DLD1 (cell line): ENCODE data around the gene TRMT44.
"Not testable (repeated sequence)": the region's sequence is repeated elsewhere in the genome, so short reads cannot be mapped to it uniquely, and the experiment has no call there.

ENCODE experiments used
- in situ Hi-C: cut with HindIII; loops from 2 replicates; pipeline ENCODE4 v1.10.0; 2017; ENCODE audit warnings: low sequenced_read_pairs

The TRMT44 gene

DNA sequence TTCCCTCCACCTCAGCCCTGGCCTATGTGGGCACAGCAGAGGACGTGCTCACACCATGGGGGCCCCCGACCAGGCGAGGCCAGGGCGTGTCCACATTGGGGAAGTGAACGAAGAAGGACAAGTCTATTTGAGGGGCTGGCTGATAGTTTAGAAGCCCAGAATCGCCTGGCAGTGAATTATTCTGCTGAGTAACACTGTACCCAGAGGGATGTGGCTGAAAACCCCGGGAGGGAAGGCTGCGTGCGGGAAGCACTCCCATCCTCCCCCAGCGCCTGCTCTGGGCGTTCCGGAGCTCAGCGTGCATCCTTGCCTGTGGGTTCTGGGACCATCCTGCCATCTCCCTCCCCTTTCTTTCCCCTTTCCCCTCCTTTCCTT lies 66.6 kb downstream of the TRMT44 start:
- in situ Hi-C loops = no loop called here

DNA sequence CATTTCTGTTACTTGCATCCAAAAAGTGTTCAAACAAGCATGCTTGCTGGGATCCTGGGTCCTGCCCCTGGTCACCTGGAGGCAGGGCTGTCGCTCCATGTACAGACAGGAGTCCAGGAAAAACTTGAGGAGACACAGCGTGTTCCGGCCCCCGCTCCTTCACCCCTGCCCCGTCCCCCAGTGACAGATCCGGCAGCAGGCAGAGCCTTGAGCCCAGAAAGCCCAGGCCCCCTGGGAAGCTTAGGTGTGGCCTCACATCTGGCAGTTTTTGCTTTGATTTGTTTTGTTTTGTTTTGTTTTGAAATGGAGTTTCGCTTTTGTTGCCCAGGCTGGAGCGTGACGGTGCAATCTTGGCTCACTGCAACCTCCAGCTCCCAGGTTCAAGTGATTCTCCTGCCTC lies 67.0 kb downstream of the TRMT44 start:
- in situ Hi-C loops = no loop called here

DNA sequence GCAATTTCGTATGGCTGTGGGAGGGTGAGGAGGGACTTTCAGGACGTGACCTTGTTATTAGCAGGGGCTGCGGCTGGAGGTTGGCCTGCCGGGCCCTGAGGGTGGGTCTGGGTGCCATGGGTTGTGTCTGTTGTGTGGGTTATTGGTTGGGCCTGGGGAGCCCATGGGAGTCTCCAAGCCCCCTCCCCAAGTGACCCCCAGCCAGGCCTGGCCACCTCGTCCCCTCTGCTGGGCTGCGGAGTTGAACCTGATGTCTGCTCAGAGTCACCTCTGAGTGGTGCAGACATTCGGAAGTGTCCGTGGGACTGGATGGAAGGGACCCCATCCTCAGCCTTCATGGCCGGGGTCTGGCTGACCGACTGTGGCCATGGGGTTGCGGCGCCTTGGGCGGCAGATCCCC lies 67.7 kb downstream of the TRMT44 start:
- in situ Hi-C loops = no loop called here

- in situ Hi-C loops = no loop called here
Observed at GRCh38 chr4:8508740-8509139, 68.2 kb downstream of the TRMT44 start.

- in situ Hi-C loops = no loop called here
Observed at GRCh38 chr4:8509311-8509950, 68.9 kb downstream of the TRMT44 start.

DNA sequence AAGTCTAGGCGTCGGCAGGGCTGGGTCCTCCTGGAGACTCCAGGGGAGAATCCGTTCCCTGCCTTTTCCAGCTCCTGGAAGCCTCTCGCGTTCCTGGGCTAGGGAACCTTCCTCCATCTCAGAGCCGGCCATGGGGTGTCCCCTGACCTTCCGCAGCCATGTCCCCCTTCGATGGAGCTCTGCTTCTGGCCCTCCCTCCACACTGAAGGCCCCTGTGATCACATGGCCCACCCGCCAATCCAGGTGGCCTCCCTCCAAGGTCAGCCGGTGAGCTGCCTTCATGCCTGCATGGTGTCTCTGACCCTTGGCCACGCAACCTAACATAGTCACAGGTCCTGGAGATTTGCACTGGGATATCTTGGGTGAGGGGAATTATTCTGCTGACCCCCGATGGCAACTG lies 69.6 kb downstream of the TRMT44 start:
- in situ Hi-C loops = no loop called here

- in situ Hi-C loops = no loop called here
Observed at GRCh38 chr4:8510611-8511285, 70.2 kb downstream of the TRMT44 start.

DNA sequence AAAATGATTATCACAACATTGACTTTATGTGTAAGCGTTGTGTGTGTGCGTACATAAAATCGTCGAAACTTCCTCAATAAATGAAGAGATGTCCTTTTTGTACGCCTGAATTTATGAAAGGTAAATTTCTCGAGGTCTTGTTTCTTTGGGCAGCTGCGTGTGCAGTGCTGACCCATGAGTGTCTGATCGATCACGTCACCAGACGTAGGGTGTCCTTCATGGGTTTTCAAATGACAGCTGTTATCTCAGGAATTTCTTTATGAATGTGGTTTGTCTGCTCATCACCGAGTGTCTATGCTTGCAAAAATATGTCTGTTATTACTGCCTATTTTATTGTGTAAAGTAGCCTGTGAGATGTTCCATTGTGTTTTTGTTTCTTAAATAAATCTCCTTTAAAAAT lies 71.9 kb downstream of the TRMT44 start:
- in situ Hi-C loops = no loop called here

GRCh38 chr4:8513080-8513479 lies 72.5 kb downstream of the TRMT44 start:
- in situ Hi-C loops = not testable (repeated sequence)

DNA sequence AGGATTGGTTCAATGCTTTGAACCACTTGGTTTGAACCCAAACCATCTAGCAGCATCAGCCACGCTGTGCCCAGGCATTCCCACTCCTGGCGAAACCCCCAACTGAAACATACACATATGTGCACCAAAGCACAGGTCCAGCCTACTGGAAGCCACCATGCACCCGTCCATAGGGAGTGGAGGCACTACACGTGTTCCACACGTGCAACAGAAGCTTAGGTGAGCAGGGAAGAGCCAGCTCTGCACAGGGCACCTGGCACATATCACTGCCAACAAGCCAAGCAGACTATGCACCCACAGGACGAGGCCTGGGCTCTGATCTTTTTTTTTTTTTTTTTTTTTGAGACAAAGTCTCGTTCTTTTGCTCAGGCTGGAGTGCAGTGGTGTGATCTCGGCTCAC lies 73.4 kb downstream of the TRMT44 start:
- in situ Hi-C loops = no loop called here

DNA sequence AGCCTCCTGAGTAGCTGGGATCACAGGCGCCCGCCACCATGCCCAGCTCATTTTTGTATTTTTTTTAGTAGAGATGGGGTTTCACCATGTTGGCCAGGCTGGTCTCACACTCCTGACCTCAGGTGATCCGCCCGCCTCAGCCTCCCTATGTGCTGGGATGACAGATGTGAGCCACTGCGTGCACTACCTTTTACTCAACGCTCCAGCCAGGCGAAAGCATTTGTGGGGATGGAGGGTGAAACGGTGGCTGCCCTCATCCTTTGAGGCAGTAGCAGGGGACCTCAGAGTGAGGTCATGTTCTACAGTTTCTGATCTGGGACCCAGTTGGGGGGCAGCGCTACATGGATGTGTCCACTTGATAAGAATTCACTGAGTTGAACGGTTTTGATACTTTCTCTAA lies 73.8 kb downstream of the TRMT44 start:
- in situ Hi-C loops = no loop called here

- in situ Hi-C loops = no loop called here
Observed at GRCh38 chr4:8515316-8516060, 74.9 kb downstream of the TRMT44 start.

DNA sequence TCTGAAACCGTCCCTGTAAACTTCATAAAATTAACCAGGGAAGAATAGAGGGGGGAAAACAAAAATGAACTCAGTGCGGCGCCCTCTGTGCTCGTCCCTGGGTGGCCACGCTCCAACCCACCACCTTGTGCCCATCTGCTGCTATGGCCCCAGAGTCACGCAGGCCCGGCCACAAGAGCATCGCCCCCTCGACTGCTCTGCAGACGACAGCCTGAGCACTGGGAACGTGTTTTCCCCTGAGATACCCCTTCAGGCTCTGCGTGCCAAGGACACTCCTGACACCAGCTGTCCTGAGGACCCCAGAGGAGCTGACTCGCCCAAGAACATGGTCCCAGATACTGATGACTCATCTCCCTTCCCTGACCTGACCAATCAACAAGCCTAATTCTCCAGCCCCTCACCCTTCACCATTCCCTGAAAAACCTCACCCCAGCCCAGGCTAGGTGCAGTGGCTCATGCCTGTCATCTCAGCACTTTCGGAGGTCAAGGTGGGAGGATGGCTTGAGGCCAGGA lies 75.5 kb downstream of the TRMT44 start:
- in situ Hi-C loops = no loop called here

- in situ Hi-C loops = no loop called here
Observed at GRCh38 chr4:8516996-8517550, 76.5 kb downstream of the TRMT44 start.

DNA sequence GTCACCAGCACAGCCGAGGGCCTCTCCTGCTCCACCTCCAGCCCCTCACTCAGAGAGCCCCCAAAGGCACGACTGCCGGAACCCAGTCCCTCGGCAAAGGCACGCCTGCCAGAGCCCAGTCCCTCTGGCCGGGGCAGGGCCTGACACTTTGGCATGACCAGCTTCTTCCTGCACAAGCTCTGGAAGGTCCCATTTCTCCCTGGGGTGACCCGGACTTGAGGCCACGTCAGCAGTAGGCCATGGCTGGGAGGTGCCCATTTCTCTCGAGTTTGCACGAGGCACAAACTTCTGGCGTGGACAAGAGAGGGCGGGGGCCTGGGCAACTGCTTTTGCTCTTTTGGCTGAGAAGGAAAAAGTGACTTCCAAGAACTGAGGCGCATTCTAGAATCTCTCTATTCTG lies 77.4 kb downstream of the TRMT44 start:
- in situ Hi-C loops = no loop called here

DNA sequence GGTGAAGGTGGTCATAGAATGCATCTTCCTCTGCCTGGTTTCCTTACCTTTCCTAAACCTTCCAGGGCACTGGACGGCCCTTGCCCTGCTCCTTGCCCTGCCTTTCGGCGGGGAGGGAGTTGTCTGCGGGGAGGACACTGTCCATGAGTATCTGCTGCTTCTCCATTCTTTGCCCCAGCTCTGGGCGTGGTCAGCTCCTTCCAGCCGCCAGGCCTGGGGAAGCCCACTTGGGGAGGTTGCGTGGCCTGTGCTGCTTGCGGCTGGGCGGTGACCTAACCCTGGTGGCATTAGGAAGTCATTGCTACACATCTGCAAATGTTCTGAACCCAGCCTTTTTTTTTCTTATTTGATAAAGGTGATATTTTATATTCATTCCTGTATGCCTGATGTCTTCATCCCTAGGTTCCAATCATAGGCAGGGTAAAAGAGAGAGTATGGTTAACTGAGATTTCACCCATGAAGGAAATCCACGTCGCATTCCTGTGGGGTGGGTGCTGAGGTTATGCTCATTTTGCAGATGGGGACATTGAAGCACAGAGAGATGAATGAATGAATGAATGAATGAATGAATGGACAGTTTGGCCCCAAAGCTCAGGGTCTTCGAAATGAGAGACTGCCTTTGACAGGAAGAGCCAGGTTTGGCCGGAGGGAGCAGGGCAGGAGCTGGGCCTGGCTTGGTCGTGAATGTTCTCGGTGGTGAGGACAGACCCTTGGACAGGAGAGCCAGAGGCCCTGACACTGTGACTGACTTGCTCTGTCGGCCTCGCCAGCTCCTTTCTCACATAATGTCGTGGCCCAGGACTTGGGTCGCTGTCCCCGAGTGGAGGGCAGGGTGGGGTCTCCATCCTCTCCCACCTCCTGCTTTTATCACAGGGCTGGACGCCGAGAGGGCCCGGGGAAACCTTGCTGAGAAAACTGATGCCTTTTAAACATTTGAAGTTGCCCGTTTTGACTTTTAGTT lies 81.9 kb downstream of the TRMT44 start:
- in situ Hi-C loops = no loop called here

GRCh38 chr4:8523175-8523574 lies 82.6 kb downstream of the TRMT44 start:
- in situ Hi-C loops = no loop called here

- in situ Hi-C loops = no loop called here
Observed at GRCh38 chr4:8523766-8524165, 83.2 kb downstream of the TRMT44 start.

GRCh38 chr4:8524595-8525382 lies 84.2 kb downstream of the TRMT44 start:
- in situ Hi-C loops = no loop called here
